CD4-positive, alpha-beta T cell treated with Interleukin-4 for 1 hour (primary cell): ENCODE results near the gene ANKRD42.

Experiments
- DNase-seq, 2 donors: peaks; one replicate each; pipeline ENCODE4 v3.0.0-alpha.2; 2020 to 2022

ANKRD42 gene

DNA sequence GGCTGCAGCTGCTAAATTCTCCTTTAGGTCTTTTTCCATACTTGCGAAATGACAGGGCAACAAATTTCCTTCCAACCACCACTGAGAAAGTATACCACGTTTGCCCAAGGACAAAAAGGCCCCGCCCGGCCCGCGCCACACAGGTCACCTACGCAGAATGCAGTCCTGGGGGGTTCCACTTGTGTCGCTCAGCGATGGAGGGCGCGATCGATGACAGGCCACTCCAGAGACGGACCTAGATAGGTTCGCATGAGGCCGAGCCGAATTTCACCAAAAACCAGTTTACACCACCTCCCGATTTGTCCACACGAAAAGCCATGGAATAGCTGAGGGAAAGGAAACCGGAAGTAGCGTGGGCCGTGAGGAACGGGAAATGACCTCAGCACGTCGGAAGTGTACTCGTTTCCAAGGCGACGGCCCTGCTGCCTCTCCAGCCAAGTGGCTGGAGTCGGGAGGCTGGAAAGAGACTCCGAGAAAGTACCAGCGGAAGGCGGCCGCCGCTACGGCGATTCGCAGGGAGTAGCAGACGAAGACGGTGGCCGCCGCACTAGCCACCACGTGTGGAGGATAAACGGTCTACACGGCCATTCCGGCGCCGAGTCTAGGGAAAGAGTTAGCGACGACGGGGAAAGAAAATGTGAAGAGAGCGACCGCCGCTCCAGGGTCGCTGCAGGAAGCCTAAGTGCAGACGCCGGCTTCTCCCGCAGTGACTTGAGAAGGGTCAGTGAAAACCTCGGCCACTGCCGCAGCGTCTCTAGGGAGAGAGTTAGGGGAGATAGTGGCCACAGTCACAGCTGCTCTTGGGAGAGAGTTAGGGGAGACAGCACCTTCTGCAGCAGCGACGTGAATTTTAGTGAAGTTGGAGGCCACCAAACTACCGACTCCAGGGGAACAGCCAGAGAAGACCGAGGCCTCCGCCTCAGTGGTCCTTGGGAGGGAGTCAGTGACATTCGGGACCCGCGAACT is at the start of gene ANKRD42:
TSS of gene ANKRD42 (plus strand) at position 398 of the 966 bp plus-strand sequence. CDS start 959 bp downstream, outside the sequence.
- DNase-seq = peak; percentile 89

DNA sequence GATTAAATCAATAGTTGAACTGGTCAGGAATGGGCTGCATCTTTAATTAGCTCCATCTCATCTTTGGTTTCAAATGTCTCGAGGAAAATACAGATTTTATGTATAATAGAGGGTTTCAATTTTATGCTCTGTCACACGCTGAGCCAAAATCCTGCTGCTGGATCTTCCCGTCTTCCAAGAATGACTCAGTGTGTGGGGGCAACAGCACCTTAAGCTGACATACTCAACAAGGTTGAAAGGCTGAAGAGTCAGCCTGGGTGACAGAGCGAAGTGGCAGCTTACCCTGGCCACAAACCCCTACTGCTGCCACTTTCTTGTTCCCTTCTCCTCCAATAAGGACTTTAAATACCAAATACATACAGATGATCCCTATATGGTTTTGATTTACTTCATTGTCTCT is 45.6 kb upstream of the ANKRD42 start:
- DNase-seq = no peak

DNA sequence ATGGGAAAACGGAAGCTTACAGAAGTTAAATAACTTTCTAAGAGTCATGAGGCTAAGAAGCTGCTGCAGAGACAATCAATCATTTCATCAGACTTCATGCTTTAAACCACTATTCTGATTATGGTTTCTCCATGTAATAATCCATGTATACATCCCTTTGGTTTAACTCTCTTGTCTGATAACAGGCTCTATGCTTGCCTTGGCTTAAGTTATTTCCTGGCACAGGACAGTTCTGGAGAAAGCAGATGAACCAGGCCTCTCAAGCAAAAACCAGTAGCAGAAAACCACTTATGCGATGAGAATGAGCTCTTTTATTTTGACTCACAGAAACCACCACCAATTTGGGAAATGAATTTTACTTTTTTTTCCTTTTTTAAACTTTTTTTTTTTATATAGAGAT is 43.1 kb upstream of the ANKRD42 start:
- DNase-seq = no peak

DNA sequence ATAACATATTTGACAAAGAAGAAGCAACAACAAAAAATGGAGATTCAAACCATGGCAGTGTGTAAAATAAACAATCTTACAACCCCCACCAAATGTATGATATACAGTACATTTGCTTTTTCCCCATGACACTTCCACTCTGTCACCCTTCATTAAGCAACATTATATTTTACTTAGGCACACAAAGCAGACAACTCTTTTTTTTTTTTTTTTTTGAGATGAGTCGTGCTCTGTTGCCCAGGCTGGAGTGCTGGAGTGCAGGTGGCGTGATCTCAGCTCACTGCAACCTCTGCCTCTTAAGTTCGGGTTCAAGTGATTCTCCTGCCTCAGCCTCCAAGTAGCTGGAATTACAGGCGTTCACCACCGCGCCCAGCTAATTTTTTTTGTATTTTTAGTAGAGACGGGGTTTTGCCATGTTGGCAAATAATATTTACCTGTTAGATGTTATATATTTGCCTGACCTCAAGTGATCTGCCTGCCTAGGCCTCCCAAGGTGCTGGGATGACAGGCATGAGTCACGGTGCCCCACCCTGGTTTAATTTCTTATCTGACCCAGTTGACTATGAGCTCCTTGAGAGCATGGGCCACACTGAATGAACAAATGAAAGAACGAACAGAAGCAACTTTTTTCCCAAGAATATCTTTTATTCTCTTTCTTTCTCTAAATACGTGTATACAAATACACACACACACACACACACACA is 42.1 kb upstream of the ANKRD42 start:
- no peak for DNase-seq

DNA sequence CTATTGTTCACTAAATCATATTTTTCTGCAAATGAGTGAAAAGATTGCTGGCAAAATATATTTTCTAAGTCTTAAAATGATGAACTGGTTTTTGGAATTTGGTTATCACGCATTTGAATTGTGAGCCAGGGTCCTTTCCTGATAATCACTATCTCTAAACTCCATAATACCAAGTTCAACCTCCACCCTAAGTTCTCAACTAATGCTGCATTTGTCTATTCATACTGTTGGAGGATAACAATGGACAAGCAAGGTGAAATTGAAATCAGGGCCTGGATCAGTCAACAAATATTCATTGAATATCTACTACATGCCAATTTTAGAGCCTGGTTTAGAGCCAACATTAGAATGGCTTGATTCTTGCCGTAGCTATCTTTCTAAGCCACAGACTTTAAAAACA is 41.2 kb upstream of the ANKRD42 start:
- DNase-seq = no peak

DNA sequence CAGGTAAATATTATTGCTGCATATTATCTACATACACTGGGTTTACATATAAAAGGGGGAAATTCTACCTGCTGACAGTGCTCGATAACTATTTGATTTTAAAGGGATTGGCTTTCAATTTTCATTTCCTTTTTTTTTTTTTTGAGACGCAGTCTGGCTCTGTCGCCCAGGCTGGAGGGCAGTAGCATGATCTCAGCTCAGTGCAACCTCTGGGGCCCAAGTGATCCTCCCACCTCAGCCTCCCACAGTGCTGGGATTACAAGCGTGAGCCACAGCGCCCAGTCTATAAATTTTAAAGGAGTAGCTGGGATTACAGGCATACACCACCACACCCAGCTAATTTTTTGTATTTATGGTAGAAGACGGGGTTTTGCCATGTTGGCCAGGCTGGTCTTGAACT is 39.7 kb upstream of the ANKRD42 start:
- no peak for DNase-seq

DNA sequence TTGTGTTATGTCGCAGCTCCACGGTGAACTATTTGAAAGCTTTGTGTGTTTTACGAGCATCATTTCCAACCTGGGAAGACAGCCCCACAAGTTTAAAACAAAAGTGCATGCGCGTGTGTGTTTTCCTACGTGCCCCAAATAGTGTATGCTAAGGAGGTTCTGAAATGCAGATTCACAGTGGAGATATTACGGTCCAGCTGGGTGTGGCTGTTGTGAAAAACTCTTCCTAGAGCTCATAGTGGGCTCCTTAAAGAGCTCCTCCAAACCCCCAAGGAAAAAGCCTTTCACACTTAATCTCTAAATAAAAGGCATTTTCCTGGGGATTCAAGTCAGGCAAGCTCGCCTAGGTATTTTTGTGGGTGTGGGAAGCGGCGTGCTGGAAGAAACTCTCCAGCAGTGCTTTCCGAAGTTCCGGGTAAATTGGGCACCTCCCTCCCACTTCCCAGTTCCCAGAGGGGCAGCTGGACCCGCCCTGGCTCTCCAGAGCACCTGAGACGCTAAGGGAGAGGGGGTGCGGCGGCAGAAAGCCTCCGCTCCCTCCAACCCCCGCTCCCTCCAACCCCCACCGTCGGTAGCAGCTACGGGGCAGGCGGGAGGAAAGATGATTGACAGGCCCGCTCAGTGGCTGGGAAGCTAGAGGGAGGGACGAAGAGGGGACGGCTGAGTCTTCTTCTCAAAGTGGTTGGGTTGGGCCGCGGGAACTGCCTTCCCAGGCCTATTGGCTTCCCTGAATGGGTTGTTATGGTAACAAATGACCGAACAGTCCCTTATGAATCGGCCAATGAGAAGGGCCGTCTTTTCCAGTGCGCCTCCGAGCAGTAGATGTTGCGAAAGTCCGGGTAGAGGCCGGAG is 37.1 kb upstream of the ANKRD42 start:
- DNase-seq = peak; percentile 99 to 100

DNA sequence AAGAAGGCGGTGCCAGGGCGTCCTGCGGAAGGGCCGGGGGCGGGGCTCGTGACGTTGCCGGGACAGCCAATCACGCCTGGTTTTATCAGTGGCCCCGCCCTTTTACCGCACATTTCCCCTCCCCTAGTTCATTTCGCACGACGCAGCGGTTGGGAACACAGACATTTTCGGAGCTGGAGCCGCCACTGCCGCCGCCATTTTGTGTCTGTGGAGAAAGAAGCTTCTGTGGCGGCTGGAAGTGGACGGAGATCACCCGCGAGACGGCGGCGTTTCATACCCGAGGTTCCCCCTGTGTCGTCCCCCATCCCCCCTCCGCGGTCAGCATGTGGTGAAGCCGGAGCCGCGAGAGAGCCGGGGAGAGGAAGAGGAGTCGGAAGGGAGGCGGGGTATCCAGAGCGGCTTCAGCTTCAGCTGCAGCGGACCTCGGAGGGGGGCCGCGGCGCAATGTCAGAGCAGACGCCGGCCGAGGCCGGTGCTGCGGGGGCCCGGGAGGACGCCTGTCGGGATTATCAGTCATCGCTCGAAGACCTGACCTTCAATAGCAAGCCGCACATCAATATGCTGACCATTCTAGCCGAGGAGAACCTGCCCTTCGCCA is 36.4 kb upstream of the ANKRD42 start, which contains the start of gene PCF11:
TSS of gene PCF11 (plus strand) at position 136 of the 598 bp plus-strand sequence. CDS start at position 445, 309 bp downstream.
- no peak for DNase-seq

DNA sequence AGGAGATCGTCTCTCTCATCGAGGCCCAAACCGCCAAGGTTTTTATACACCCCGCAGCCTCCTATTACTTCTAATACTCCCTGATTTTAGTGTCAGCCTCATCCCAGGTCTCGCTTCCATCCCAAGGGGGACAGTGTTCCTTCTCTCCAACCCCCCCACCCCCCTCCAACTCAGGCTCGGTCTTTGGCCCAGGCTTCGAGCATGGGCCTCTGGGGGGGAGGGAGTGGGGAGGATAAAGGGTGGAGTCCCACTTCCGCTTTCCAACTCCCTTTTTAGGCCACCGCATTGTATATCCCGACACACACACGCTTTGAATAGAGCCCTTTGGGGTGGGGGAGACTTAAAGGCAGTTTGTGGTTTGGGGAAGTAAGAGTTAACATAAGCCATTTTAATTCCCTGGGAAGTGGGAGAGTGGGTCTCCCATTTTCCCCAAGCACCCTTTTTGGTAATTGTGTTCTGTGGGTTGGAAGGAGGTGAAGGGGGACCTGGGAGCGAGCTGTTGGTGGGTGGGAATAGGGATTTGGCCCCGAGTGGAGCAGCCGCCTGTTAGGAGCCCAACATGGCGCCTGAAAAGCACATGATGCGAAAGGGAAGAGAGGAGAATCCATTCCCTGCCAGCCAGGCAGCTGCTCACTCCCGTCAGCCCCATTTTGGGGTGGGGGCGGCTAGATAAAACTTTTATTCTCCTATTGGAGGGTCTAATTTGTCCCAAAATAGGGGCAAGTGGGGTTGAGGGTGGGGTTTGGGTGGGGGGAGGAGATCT is 35.7 kb upstream of the ANKRD42 start:
- DNase-seq = peak; percentile 60 to 61

DNA sequence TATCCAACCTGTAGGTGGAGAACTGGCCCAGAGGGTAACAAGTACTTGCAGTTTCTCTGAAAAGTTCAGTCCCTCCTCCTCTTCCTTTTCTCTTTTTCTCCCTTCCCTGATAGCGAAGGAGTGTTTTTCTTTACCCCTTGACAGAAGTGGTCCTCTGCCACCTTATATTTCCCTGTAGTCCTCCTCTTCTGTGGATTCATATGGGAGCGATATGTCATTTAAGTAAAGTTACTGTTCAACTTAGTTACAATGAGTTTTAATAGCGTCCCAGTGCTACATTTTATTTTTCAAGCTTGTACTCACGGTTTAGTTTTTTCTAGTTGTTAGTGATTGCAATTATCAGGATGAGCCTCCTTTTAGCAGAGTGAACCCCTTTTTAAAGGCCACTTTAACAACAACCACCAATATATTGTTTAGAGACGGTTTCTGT is 35.1 kb upstream of the ANKRD42 start:
- DNase-seq = no peak

DNA sequence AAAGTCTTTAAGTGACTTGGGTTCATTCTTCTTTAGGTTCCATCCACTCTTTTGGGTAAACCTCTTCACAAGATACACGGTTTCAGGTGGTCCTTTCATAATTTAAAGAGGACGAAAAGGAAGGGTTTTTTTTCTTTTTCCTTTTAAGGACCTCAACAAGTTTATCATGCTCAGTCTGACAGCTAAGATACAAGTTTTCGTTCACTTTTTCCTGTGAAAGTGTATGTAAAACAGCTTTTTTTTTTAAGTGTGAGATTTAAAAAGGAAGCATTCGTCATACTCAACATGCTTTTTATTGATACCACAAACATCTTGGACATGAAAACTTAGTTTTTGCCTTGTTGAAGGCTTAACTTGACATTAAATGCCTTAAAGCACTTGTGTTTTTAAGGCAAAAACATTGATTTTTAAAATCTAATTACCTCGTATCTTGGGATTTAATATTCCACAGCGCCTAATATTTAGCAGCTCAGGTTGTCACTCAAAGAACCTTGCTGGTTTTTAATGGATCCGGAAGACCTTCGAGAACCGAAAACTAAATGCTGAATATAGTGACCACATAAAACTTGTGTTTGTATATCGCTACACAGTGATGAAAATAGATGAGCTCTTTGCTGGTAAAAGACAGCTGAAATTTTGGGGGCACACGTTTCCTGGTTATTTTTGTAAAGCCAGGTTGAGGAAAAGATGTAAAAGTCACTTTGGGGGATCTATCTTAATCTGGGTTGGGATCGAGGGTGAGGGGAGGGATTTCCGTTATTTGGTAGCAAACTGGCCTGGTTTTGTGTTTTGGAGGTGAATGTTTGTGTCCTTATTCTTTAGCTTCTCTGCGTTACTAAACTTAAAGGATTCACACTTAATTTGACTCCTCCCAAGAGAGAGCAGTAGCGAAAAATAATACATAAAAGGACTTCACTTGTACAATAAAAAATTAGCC is 34.3 kb upstream of the ANKRD42 start:
- peak in 1 of 2 donors; percentile 64 for DNase-seq

DNA sequence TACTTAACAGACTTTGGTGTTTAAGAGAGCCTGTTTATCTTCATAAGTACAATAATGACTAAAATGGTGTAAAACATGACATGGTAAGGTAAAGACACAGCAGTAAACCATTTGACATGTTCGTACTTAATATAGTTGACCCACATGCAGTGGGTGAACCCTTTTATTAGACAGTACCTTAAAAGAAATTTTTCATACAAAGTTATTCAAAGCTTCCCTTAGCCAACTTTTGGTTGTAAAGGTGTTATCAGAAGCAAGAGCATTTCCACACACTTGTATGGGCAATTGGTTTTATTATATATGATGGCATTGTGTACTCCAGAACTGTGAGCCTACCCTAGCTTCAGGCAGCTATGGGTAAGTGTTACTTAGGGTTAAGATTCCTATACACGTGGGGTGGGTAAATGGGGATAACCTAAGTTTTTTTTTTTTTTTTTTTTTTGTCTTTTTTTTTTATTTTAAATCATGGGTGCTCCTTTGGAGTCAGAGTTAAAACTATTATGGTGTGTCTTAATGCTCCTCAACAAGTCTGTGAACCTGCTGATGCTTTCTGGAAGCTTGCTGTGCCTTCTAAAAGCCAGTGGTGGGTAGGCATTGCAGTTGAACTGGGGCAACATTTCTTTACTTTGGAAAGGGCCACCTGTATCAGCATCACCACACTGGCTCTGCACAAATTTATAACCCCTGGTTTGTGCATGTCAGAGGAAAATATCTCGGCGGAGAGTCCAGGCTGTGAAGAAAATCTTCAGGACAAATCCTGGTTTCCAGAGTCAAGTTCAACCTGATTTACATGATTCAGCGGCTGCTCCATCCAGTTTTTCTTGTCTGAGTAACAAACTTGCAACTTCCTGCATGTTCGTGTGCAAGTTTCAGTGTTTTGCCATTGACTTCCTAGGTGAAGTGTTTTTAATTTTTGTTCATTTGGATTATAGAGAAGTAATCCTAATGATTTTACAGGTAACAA is 33.3 kb upstream of the ANKRD42 start:
- peak in 1 of 2 donors; percentile 42 for DNase-seq

DNA sequence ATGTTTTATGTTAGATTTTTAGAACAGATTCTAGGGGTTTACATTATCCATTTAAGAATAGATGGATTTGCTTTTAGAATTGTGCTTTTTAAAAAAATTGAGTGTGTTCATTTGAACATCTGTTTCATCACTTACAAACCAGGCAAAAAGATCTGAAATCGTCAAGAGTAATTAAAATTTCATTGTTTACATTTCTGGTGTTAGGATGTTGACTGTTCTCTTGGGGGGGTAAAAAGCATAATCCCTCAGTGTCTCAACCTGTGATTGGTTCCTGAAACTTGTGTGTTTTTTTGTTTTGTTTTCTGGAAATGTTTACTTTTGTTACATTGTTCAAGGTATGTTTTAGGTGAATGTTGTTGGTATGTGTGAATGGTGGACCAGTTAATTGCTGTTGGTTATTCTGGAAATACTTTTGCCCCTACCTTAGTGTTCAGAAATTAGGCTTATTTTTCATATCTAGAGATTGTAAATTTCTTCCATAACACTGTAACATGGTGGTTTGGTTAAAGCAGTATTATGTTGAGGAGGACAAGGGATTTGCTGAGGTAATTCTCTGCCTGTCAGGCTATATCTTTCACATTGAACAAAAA is 31.8 kb upstream of the ANKRD42 start:
- no peak for DNase-seq

DNA sequence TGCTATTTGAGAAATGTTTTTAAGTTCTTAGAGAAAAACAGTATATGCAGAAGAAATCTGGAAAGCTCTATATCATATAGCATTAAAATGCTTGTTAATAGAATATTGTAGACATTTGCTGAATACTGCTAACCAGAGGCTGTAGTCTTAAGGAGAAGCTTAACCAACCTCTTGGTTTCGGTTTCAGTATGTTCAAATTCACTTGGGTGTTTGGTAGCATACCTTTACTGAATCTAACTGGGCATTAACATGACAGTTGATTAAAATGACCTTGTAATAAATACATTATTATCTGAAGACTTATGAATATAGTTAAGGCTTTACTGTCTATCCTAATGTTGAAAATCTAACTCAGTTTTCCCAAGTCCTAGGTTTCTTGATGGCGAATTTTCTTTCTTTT is 31.1 kb upstream of the ANKRD42 start:
- DNase-seq = peak in 1 of 2 donors; percentile 57

DNA sequence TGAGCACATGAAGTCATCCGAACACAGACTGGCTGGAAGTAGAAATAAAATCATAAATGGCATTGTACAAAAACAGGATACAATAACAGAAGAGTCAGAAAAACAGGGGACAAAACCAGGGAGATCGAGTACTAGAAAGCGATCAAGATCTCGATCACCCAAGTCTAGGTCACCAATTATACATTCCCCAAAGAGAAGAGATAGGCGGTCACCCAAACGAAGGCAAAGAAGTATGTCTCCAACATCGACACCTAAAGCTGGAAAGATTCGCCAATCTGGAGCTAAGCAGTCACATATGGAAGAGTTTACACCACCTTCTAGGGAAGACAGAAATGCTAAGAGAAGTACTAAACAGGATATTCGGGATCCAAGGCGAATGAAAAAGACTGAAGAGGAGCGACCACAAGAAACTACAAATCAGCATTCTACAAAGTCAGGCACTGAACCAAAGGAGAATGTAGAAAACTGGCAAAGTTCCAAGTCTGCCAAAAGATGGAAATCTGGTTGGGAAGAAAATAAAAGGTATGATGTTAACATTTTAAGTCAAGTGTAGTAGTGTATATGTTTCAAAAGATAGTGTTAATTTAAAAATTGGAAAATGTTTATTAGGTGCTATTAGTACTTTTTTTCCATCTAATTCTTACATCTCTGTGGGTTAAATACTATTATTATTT is 27.2 kb upstream of the ANKRD42 start:
- DNase-seq = no peak

DNA sequence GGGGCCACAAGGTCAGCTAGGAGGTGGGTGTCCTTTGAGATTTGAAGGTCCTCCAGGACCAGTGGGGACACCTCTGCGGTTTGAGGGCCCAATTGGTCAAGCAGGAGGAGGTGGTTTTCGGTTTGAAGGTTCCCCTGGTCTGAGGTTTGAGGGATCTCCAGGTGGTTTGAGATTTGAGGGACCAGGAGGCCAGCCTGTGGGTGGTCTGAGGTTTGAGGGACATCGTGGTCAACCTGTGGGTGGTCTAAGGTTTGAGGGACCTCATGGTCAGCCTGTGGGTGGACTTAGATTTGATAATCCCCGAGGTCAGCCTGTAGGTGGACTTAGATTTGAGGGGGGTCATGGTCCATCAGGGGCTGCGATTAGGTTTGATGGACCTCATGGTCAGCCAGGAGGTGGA is 24.8 kb upstream of the ANKRD42 start:
- DNase-seq = no peak

DNA sequence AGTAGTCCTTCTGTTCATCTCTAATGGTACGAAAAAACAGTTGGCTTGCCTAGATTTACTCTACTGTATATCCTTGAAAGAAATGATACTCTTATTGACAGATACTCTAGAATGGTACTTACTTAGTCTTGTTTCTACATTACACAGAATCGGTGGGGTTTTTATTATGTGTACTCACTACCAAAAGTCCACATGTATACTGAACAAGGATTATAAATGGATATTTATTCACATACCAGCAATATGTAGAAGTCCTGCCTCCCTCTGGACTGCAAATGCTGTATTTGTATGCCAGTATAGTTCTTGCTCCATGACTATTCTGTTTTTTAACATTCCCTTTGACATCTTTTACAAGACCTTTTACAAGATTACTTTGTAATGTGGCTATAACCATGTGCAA is 22.6 kb upstream of the ANKRD42 start:
- DNase-seq = no peak

DNA sequence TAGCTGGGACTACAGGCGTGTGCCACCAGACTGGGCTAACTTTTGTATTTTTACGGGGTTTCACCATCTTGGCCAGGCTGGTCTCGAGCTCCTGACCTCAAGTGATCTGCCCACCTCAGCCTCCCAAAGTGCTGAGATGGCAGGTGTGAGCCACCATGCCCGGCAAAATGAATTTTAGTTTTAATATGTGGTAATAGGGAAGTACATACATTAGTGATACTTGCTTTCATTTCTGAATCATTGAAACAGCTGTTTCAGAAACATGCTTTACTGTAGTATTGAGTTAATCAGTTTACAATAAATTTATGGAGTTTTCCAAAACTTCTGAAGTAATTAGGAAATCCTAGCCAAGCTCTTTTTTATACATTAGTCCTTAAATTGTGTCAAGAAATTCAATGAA is 21.0 kb upstream of the ANKRD42 start:
- DNase-seq = no peak
